ENCODE data around the gene ACKR3.

DNA sequence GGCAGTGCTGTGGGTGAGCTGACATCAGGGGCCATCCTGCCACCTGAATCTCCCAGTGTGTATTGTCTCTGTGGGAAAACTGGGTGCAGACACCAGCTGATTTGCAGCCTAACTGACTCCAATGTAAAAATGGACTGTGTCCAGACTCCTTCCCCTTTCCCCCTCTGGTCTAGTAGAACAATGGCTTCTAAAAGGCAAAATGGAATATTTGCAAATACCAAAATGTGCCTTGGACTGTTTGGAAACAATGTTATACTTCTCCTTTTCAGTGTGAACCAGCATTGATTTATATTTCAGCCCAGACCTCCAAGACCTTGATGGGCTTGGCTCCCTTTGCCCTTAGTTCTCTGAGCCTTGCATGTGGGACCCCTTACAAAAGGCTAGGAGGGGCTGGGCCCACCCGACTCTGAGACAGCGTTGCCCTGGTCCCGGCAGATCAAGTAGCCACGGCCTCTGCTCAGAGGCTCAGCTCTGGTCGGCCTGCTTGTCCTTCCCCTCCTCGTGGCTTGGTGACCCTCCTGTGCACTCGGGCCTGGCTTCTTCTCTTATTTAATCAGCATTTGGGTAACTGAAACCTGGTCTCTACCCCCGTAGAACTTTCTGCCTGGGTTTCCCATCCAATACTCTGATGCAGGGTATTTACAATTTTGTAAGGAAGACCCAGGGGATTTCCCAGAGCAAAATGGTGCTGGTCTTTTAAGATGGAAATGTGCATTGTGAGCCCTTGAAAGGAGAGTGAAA lies 18.0 kb upstream of the ACKR3 start:
- no peak for TF ChIP-seq GATA3 (IDR thresholded peaks at IDR 0.05; ENCODE audit: low read depth, low read length)
- TF ChIP-seq GATA2 (IDR thresholded peaks at IDR 0.05; ENCODE audit: low read depth, low read length), result no peak
